Measurements from ENCODE around the gene ANKS1A.

ANKS1A gene

GRCh38 chr6:35051396-35051795 is 162.3 kb downstream of the ANKS1A start:
- peaks cover 4 to 6% of the 10 kb centered on the region in 2 experiments; a peak in 2 of 3 replicates for H3K36me3 ChIP-seq (ENCODE audit: control insufficient read depth in 2 of 2, insufficient read depth in 1 of 2, low read length in 2 of 2)
- peaks cover 15% of the 10 kb centered on the region for H3K4me1 ChIP-seq (ENCODE audit: control insufficient read depth, insufficient read depth, low read length)
- TF ChIP-seq ZNF214 (tag by site-specific recombination; IDR thresholded peaks at IDR 0.05; ENCODE audit: borderline replicate concordance) (no peak), ZSCAN5A (tag by site-specific recombination; IDR thresholded peaks at IDR 0.05) (no peak), ZNF677 (tag by site-specific recombination; IDR thresholded peaks at IDR 0.05) (no peak), ZNF184 (tag by site-specific recombination; IDR thresholded peaks at IDR 0.05) (no peak), SALL2 (tag by site-specific recombination; IDR thresholded peaks at IDR 0.05; ENCODE audit: borderline replicate concordance) (no peak), ZSCAN4 (tag by site-specific recombination; IDR thresholded peaks at IDR 0.05) (no peak), ZNF776 (tag by site-specific recombination; IDR thresholded peaks at IDR 0.05; ENCODE audit: borderline replicate concordance) (no peak)
- TF ChIP-seq, protein P1, sequence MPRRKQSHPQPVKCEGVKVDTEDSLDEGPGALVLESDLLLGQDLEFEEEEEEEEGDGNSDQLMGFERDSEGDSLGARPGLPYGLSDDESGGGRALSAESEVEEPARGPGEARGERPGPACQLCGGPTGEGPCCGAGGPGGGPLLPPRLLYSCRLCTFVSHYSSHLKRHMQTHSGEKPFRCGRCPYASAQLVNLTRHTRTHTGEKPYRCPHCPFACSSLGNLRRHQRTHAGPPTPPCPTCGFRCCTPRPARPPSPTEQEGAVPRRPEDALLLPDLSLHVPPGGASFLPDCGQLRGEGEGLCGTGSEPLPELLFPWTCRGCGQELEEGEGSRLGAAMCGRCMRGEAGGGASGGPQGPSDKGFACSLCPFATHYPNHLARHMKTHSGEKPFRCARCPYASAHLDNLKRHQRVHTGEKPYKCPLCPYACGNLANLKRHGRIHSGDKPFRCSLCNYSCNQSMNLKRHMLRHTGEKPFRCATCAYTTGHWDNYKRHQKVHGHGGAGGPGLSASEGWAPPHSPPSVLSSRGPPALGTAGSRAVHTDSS (tag by site-specific recombination; IDR thresholded peaks at IDR 0.05), result no peak
- TF ChIP-seq, protein P2, sequence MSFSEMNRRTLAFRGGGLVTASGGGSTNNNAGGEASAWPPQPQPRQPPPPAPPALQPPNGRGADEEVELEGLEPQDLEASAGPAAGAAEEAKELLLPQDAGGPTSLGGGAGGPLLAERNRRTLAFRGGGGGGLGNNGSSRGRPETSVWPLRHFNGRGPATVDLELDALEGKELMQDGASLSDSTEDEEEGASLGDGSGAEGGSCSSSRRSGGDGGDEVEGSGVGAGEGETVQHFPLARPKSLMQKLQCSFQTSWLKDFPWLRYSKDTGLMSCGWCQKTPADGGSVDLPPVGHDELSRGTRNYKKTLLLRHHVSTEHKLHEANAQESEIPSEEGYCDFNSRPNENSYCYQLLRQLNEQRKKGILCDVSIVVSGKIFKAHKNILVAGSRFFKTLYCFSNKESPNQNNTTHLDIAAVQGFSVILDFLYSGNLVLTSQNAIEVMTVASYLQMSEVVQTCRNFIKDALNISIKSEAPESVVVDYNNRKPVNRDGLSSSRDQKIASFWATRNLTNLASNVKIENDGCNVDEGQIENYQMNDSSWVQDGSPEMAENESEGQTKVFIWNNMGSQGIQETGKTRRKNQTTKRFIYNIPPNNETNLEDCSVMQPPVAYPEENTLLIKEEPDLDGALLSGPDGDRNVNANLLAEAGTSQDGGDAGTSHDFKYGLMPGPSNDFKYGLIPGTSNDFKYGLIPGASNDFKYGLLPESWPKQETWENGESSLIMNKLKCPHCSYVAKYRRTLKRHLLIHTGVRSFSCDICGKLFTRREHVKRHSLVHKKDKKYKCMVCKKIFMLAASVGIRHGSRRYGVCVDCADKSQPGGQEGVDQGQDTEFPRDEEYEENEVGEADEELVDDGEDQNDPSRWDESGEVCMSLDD (tag by site-specific recombination; IDR thresholded peaks at IDR 0.05), result no peak
- no peak overlapping the region for H3K27ac ChIP-seq (ENCODE audit: extremely low read depth, low read depth, low read length)
- H3K4me3 ChIP-seq (ENCODE audit: low read depth, low read length), result no peak overlapping the region
- CTCF ChIA-PET, result interaction anchor here (6.0 kb wide), 1 partner anchor 64 kb away, joined by 31 read pairs; no protein-coding TSS in a partner anchor
- POLR2A ChIA-PET, result no interaction called here
- H3K9me3 ChIP-seq (ENCODE audit: control insufficient read depth, insufficient read depth, low read depth, low read length), result no peaks in the 10 kb centered on the region

DNA sequence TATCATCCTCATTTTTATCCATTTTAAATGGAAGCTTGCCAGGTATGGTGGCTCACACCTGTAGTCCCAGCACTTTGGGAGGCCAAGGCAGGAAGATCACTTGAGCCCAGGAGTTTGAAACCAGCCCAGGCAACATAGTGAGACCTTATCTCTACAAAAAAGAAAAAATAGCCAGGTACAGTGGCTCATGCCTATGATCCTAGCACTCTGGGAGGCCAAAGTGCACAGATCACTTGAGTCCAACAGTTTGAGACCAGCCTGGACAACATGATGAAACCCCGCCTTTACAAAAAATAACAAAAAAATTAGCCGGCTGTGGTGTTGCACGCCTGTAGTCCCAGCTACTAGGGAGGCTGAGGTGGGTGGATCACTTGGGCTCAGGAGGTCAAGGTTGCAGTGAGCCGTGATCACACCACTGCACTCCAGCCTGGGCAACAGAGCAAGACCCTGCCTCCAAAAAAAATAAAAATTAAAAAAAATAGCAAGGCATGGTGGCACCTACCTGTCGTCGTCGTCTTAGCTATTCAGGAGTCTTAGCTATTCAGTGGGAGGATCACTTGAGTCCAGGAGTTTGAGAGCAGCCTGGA is 163.0 kb downstream of the ANKS1A start:
- CTCF ChIA-PET, result interaction anchor here (0.6 to 6.0 kb wide), 4 partner anchors 16 to 65 kb away, joined by 3 to 31 read pairs (median 4); no protein-coding TSS in a partner anchor
- H3K27ac ChIP-seq (ENCODE audit: extremely low read depth, low read depth, low read length), result no peak overlapping the region
- TF ChIP-seq MZF1 (tag by site-specific recombination; IDR thresholded peaks at IDR 0.05; ENCODE audit: borderline replicate concordance) (no peak), KLF10 (tag by site-specific recombination; IDR thresholded peaks at IDR 0.05) (no peak), ZNF121 (tag by site-specific recombination; IDR thresholded peaks at IDR 0.05) (0 out of 2 replicates have a peak, but pooled peaks have one; percentile 55)
- TF ChIP-seq, protein P3, sequence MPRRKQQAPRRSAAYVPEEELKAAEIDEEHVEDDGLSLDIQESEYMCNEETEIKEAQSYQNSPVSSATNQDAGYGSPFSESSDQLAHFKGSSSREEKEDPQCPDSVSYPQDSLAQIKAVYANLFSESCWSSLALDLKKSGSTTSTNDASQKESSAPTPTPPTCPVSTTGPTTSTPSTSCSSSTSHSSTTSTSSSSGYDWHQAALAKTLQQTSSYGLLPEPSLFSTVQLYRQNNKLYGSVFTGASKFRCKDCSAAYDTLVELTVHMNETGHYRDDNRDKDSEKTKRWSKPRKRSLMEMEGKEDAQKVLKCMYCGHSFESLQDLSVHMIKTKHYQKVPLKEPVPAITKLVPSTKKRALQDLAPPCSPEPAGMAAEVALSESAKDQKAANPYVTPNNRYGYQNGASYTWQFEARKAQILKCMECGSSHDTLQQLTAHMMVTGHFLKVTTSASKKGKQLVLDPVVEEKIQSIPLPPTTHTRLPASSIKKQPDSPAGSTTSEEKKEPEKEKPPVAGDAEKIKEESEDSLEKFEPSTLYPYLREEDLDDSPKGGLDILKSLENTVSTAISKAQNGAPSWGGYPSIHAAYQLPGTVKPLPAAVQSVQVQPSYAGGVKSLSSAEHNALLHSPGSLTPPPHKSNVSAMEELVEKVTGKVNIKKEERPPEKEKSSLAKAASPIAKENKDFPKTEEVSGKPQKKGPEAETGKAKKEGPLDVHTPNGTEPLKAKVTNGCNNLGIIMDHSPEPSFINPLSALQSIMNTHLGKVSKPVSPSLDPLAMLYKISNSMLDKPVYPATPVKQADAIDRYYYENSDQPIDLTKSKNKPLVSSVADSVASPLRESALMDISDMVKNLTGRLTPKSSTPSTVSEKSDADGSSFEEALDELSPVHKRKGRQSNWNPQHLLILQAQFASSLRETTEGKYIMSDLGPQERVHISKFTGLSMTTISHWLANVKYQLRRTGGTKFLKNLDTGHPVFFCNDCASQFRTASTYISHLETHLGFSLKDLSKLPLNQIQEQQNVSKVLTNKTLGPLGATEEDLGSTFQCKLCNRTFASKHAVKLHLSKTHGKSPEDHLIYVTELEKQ (tag by site-specific recombination; IDR thresholded peaks at IDR 0.05; ENCODE audit: borderline replicate concordance), result no peak
- H3K4me1 ChIP-seq (ENCODE audit: control insufficient read depth, insufficient read depth, low read length), result peaks cover 8% of the 10 kb centered on the region
- H3K4me3 ChIP-seq (ENCODE audit: low read depth, low read length), result no peak overlapping the region
- peaks cover 4 to 6% of the 10 kb centered on the region in 2 experiments; a peak in 2 of 3 replicates for H3K36me3 ChIP-seq (ENCODE audit: control insufficient read depth in 2 of 2, insufficient read depth in 1 of 2, low read length in 2 of 2)
- no peaks in the 10 kb centered on the region for H3K9me3 ChIP-seq (ENCODE audit: control insufficient read depth, insufficient read depth, low read depth, low read length)
- POLR2A ChIA-PET, result interaction anchor here (0.7 kb wide), 1 partner anchor 8 kb away, joined by 4 read pairs; no protein-coding TSS in a partner anchor

All from HEK293 (cell line).